GM11168 (cell line): ENCODE results near the gene BRCA2.

Experiments
- in situ Hi-C: fragments of 300-500 bp; cut with MboI; formaldehyde crosslinking; loops from one replicate; pipeline ENCODE4 v1.12.0; 2022; ENCODE audit warnings: low sequenced_read_pairs; ENCODE audit not compliant: unreplicated experiment

Gene BRCA2

GRCh38 chr13:32426990-32427851 lies 111.9 kb downstream of the BRCA2 start:
- in situ Hi-C loops = no loop called here

GRCh38 chr13:32427852-32428580 lies 112.7 kb downstream of the BRCA2 start, which contains the start of gene N4BP2L1:
Gene N4BP2L1, minus strand, starts transcription at chr13:32428130. Its CDS starts 48 bp downstream, at chr13:32428082.
- in situ Hi-C loops = no loop called here

GRCh38 chr13:32428581-32429432 lies 113.5 kb downstream of the BRCA2 start:
- in situ Hi-C loops = no loop called here

- in situ Hi-C loops = no loop called here
These were observed 114.2 kb downstream of the BRCA2 start for GRCh38 chr13:32429433-32429909.

GRCh38 chr13:32430018-32430747 lies 114.9 kb downstream of the BRCA2 start:
- in situ Hi-C loops = no loop called here

- in situ Hi-C loops = no loop called here
These were observed 116.1 kb downstream of the BRCA2 start for GRCh38 chr13:32431361-32431760.

- in situ Hi-C loops = no loop called here
These were observed 117.5 kb downstream of the BRCA2 start for GRCh38 chr13:32432856-32433255.

GRCh38 chr13:32438871-32439270 lies 123.6 kb downstream of the BRCA2 start:
- in situ Hi-C loops = no loop called here

- in situ Hi-C loops = no loop called here
These were observed 127.8 kb downstream of the BRCA2 start for GRCh38 chr13:32443111-32443510.

- in situ Hi-C loops = no loop called here
These were observed 130.2 kb downstream of the BRCA2 start for GRCh38 chr13:32445461-32445860.

- in situ Hi-C loops = no loop called here
These were observed 130.9 kb downstream of the BRCA2 start for GRCh38 chr13:32446220-32446619.

GRCh38 chr13:32446773-32447465 lies 131.6 kb downstream of the BRCA2 start:
- in situ Hi-C loops = no loop called here

- in situ Hi-C loops = no loop called here
These were observed 132.8 kb downstream of the BRCA2 start for GRCh38 chr13:32447894-32448623.

GRCh38 chr13:32448972-32449371 lies 133.7 kb downstream of the BRCA2 start:
- in situ Hi-C loops = no loop called here
